SKM-1 treated with dmso at 0.1 percent for 144 hours (cell line): ENCODE results near the gene HJURP.
"Not testable (repeated sequence)": the region's sequence is repeated elsewhere in the genome, so short reads cannot be mapped to it uniquely, and the experiment has no call there.

Experiments used
- DNase-seq: peaks from one replicate; lab custom pipeline; 2025; ENCODE audit not compliant: unreplicated experiment; lab: John Stamatoyannopoulos, UW

HJURP gene, protein sequence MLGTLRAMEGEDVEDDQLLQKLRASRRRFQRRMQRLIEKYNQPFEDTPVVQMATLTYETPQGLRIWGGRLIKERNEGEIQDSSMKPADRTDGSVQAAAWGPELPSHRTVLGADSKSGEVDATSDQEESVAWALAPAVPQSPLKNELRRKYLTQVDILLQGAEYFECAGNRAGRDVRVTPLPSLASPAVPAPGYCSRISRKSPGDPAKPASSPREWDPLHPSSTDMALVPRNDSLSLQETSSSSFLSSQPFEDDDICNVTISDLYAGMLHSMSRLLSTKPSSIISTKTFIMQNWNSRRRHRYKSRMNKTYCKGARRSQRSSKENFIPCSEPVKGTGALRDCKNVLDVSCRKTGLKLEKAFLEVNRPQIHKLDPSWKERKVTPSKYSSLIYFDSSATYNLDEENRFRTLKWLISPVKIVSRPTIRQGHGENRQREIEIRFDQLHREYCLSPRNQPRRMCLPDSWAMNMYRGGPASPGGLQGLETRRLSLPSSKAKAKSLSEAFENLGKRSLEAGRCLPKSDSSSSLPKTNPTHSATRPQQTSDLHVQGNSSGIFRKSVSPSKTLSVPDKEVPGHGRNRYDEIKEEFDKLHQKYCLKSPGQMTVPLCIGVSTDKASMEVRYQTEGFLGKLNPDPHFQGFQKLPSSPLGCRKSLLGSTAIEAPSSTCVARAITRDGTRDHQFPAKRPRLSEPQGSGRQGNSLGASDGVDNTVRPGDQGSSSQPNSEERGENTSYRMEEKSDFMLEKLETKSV

DNA sequence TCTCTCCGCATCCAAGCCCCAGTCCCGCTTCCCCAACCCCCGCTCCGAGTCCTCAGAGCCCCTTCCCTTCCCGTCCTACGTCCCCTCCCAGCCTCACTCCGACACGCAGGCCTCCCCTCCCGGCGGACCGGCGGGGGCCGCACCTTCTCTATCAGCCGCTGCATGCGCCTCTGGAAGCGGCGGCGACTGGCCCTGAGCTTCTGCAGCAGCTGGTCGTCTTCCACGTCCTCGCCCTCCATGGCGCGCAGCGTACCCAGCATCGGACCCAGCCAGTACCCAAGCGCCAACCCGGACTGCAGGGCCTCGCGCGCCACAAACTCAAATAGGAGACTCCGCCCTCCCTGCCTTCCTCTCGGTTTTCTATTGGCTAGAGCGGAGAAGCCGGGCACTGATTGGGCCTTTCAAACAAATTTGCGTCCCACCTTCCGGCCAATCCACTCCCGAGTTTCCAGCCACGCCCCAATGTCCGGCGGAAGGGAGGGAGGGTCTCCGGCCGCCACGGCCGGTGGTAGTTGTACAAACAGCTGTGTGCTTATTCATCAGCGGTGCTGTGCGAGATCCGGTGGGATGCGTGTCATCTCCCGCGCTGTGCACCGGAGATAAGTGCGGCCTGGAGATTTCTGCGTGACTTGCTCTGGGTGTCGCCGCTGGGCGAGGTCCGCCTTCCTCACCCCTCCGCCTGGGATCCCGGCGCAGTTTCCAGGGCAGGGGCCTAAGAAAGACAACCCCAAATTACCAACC, at the start of gene HJURP:
TSS of gene HJURP (minus strand) at position 295 of the 741 bp plus-strand sequence. CDS start at position 260, 35 bp downstream.
- DNase-seq = peak; percentile 96

DNA sequence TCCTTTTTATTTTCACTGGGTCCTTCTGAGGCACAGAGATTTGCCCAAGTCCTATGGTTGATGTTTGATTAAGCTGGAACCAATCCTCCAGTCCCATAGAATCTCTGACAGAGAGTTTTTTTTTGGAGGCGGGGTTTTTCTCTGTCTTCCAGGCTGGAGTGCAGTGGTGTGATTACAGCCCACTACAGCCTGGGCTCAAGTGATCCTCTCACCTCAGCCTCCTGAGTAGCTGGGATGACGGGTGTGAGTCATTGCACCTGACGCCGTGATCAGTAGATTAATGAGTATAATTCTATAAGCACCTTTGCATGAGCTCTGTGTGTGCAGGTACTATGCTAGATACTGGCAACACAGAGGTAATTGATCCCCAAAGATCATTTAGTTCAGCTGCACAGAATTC, 47.5 kb upstream of the HJURP start:
- DNase-seq = no peak

DNA sequence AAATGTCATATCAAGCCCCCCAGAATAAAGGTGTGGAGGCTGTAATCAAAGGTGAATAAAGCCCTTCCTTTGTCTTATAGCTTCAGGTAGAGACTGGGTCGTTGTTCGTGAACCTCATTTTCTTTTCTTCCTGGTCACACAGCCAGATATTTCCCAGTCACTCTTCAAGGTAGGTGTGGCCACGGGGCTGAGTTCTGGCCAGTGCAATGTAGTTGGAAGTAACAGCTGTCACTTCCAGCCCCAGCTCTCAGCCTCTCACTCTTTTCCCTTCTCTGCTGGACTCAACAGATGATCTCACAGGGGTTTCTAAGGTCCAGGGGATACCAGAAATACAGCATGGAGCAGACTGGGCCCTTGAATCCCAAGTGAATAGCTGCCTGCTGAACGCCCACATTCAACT, 47.0 kb upstream of the HJURP start:
- DNase-seq = no peak

DNA sequence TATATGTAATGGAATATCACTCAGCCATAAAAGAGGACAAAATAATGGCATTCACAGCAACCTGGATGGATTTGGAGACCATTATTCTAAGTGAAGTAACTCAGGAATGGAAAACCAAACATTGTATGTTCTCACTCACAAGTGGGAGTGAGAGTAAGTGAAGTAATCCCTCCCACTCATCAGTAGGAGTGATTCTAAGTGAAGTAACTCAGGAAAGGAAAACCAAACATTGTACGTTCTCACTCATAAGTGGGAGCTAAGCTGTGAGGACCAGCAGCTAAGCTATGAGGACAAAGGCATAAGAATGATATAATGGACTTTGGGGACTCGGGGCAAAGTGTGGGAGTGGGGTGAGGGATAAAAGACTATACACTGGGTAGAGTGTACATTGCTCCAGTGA, 41.9 kb upstream of the HJURP start:
- DNase-seq = not testable (repeated sequence)

DNA sequence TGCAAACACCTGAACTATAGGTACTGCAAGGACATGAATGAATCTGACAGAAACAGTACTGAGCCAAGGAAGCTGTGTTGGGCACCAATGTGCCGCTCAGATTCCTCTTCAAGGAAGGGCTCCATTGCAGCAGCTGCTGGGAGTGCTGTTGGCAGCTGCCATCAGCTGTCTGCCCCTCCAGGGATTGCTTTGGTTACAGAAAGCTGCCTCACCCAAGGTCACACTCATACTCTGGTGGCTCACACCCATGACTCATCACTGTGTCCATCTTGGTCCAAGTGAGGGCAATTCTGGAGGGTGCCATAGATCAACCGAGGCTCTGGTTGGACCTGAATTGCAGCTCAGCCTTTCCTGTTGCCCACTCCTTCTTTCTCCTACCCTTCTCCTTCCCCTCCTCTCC, 38.5 kb upstream of the HJURP start:
- no peak for DNase-seq

DNA sequence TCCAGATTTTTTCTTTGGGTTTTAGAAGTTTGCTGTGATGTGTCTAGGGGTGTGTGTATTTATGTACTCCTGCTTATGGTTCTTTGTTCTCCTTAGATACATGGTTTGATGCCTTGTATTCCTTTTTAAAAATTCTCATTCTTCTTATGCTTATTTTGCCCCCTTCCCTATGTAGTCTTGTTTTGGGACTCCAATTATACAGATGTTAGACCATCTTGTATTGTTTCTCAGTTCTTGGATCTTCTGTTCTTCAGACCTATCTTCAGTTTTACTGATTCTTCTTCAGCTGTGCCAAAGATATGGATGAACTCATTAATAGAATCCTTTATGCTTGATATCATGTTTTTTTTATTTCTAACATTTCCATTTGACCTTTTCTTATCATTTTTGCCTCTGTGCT, 28.0 kb upstream of the HJURP start:
- no peak for DNase-seq

DNA sequence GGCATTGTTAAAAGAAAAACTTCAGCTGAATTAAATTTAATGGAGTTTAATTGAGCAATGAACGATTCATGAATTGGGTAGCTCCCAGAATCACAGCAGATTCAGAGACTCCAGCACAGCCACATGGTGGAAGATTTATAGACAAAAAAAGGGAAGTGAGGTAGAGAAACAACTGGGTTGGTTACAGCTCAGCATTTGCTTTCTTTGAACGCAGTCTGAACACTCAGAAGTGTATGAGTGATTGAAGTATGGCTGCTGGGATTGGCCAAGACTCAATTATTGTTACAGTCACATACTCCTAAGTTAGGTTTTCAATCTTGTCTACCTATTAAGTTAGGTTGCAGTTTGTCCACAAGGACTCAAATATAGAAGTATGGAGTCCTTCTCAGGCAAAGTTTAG, 17.8 kb upstream of the HJURP start:
- DNase-seq = peak; percentile 1

DNA sequence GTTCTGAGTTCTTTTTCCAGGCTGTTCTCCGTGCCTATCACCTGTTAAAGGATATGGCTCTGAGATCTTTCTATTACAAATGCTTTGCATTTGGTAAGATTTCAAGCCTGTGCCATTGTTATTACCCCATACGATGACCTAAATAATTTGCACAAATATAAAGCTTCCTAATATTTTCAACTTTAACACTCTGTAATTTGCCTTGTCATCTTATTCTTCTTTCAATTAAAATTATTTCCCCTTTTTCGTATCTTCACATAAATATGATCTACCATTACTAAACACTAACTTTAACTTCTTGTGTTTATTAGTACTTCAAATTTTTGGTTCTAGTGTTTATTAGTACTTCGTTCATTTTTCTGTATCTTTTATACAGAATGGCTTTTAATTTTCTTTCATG, 17.1 kb upstream of the HJURP start:
- no peak for DNase-seq

DNA sequence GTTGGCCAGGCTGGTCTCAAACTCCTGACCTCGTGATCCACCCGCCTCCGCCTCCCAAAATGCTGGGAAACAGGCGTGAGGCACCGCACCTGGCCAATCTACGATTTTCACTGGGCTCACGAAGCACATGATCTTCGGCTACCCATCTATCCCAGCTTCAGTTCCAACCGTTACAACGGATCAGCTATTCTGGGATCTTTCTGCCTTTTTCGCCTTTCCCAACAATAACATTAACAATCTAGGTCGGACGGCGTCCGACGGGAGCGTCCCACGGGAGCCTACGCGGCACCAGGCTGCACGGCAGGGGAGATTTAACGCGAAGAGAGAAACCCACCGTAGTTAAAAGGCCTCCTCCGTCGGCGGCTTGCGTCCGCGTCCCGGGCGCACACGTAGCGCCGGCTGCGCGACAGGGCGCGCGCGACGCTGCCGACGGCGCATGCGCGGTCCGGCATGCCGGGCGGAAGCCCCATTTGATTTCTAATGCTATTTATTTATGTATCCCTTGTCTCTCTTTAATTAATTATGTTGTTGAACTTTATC, 13.7 kb upstream of the HJURP start, which contains the start of gene MSL3B:
TSS of gene MSL3B (minus strand) at position 394 of the 540 bp plus-strand sequence.
- no peak for DNase-seq

DNA sequence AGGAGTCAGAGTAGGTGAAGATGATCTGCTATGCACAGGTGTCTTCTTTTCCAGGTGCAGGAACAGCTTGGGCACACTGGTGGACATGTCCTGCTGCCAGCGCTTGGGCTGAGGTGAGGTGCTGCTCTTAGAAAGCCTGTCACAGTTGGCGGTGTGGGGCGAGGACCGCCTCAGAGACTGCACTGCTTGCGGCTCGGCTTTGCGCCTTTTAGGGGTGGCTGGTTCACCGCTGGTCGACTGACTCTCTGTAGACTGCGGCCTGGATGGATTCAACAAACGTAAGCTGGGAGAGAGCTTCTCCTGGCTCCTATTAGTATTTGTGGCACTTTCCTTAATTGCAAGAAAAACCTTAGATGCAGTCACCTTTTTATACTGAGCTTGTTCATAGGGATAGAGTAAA, 12.1 kb upstream of the HJURP start:
- no peak for DNase-seq

DNA sequence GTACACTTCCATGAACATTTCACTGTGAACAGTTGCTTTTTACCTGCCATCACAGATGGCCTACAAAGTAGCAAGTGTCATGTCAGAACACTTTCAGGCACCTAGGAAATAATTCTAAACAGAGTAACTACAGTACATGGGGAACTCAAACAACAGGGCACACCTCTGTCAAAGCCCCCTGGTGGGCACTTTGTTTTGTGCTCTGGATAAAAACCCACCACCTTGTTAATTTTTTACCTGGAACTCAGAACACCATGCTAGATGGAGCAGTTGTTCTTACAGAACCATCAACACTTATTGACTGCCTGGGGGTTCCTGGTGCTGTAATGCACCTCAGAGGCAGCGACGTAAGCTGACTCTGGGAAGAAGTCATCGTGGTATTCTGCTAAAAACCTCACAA, 11.5 kb upstream of the HJURP start:
- no peak for DNase-seq

DNA sequence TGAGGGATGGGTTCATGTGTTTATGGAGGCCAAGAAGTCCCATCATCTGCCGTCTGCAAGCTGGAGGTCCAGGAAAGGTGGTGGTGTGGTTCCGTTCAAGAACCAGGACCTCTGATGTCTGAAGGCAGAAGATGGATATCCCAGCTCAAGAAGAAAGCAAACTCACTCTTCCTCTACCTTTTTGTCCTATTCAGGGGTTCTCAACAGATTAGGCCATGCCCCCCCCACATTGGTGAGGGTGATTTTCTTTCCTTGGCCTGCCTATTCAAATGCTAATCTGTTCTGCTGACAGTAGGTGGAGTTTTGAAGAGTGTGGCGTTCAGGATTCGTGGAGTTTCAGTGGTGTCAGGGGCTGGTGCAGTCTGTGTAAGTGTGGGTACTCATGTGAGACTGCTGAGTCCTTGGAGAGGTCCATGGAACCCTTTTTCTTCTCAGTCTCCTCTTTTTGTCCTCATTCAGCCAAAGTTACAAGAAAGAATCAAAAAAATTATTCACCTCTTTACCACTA, 8.0 kb upstream of the HJURP start:
- DNase-seq = no peak

DNA sequence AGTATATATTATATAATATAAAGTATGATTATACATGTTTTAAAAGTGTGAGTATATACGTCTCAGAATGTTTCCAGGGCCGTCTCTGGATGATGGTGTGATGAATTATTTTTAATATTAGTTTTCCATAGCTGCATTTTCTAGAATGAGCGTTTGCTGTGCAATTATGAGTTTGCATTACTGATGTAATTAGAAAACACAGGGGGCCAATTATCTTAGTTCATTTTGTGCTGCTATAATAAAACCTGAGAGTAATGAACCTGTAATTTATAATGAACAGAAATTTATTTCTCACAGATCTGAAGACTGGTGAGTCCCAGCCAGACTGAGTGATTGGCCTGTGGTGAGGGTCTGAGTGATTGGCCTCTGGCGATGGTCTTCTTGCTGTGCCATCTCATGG, 4.0 kb upstream of the HJURP start:
- DNase-seq = no peak

DNA sequence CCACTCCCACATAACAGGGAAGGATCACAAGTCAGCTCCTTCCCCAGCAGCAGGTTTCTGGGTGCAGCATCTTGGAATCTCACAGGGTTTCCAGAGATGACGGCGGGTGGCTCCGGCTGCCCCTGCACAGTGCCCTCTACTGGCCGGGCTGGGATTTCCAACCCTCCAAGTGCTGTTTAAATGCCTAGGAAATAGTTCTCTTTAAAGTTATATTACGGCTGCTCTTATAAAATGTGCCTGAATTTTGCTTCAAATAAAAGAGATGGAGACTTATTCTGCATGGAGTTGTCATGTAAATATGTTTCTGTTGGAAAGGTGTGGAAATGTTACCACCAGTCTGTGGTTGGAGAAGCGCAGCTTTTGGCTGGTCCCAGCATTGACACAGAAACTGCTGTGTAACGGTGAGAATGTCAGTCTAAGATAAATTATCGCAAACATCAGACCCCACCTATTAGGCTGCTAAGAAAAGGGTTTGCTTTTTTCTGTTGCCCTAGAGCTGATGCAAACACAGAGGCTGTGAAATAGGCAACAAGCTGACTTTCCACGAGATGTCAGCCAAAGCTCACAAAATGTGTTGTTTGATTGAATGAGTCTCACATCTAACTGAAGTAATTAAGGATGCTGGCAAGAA, 3.3 kb upstream of the HJURP start:
- peak; percentile 7 for DNase-seq

DNA sequence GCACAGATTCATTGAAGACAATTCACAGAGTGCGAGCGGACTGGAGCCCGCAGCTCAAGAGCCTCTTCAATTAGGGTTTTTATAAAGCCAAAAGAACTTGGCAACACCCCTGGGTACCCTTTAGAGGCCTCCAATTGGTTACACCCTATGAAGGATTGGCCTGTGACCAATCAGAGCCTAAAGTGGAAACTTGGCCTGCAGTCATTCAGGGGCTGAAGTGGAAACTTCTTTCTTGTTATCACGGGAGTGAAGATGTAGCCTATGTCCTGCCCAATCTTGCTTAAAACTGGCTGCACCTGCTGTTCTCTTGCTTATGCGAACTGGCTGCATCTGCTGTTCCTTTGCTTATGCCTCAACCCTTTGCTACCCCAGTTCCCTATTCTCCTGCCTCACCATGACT, 1.8 kb upstream of the HJURP start:
- no peak for DNase-seq

DNA sequence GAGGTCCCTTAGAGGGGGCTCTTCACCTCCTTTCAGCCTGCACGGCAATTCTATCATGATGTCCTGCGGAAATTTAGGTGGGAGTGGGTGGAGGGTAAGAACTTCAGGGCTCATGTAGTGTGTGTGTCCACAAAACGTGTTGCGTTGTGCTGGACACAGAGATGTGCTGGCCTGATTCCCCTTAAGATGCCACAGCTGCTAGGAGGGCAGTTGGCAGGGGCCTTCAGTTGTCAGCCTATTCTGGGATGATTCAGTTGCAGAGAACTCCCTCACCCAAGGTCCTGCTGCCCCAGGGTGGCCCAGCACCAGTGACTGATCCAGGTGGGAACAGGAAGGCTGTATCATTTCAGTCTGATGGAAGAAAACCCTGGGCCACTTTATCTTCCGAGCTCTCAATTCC, 1.0 kb upstream of the HJURP start:
- no peak for DNase-seq

DNA sequence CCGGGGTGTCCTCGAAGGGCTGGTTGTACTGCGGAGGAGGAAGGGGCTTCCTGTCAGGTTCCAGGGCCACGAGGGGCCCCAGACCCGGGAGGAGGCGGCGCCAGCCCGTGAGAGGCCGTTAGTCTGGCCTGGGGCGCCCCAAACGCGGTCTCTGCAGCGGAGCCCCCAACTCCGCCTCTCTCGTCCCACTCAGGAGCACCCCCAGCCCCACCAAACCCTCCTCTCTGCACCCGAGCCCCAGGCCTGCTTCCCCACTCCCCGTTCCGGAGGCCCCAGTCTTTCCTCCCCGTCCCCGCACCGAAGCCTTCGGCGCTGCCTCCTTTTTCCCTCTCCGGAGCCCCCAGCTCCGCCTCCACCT, 473 bp downstream of the HJURP start:
- no peak for DNase-seq

DNA sequence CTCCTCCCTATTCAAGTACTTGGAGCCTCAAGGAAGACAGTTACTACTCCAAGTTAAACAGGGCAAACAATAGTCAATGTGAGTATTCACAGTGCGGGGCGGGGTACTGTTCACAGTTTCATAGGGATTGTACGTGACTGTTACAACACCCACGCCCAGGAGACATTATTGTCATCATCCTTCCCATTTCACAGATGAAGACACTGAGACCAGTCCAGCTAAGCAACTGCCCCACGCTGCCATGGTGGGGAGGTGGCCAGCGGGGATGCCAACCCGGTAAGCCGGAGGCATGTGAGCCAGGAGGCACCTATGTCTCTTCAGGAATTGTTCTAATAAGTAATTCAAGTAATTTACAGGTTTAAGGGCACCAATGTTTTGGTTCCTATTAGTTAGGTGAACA, 982 bp downstream of the HJURP start:
- DNase-seq = no peak

DNA sequence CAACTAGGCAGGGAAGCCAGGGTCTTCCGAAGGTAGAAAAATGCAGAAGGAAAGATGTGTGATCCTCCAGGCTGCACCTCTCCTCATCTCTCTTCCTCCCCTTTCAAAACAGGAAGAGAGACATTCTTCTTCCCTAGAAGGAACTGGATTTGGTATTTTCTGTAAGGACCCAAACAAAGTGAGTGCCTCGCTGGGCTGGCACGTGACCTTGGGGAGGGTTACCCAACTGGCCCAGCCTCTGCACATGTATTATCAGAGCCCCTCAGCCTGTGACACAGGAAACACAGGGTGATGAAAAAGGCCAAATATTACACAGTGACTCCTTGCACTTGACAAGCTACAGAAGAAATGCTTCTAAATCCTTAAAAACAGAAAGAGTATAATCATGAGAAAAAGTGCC, 2.3 kb downstream of the HJURP start:
- no peak for DNase-seq

DNA sequence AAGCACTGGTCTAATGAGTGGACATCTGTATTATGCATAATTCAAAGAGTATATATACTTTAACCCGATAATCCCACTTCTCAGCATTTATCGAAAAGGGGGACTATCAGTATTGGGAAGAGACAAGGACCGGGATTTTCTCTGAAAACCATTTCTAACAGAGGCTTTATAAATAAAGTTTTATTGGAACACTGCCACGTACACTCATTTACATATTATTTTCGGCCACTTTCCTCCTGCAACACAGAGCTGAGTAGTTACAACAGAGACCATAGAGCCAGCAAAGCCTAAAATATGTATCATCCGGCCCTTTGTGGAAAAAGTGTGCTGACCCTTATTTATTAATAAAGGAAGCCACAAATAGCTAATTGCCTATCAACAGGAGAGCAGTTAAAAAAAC, 3.2 kb downstream of the HJURP start:
- DNase-seq = no peak

DNA sequence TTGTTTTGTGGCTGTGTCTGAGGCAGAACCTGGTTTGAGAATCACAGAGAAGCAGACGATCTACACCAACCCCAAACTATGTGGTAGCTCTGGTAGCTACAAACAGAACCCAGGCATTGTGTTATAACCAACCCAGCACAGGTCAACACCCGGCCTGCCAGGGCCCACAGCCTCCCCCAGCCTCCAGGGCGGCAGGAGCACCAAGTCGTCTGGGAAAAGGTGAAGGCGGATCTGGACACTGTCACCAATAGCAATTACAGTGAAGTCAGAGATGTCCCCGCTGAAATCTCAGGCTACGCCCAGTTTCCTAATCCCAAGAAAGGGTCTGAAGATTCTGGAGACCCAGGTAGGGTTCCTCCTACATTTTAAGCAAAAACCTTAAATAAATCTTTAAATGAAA, 3.6 kb downstream of the HJURP start:
- DNase-seq = no peak
